Stimulated activated CD4-positive, alpha-beta T cell treated with anti-CD3 and anti-CD28 coated beads, Interleukin-4, amount 100 ng/mL, for 48 hours (primary cell): ENCODE data around the gene CBX8.

ENCODE experiments used
- DNase-seq, 2 donors: peaks; one replicate each; pipeline ENCODE4 v3.0.0-alpha.2; 2020; ENCODE audit warnings: low read depth in 2 of 2

Gene CBX8

GRCh38 chr17:79750650-79751545 lies 46.0 kb downstream of the CBX8 start:
- DNase-seq = no peak

DNA sequence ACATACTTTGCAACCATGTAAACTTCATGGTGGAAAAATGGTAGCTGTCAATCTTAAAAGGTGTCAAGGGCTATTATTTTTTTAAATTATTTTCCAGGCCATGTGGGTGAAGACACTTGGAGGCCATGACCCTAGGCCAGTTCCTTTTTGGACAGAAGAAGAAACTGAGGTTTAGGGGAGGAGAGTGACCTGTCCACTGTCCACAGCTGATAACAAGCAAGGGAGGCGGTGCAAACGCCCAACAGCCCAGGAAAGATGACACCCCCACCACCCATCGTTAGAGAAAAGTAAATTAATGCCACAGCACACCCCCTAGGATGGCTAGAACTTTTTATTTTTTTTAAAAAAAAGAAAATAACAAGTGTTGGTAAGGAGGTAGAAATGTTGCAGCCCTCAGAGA lies 46.9 kb downstream of the CBX8 start:
- no peak for DNase-seq

- no peak for DNase-seq
These were observed 47.6 kb downstream of the CBX8 start for GRCh38 chr17:79749156-79749815.

DNA sequence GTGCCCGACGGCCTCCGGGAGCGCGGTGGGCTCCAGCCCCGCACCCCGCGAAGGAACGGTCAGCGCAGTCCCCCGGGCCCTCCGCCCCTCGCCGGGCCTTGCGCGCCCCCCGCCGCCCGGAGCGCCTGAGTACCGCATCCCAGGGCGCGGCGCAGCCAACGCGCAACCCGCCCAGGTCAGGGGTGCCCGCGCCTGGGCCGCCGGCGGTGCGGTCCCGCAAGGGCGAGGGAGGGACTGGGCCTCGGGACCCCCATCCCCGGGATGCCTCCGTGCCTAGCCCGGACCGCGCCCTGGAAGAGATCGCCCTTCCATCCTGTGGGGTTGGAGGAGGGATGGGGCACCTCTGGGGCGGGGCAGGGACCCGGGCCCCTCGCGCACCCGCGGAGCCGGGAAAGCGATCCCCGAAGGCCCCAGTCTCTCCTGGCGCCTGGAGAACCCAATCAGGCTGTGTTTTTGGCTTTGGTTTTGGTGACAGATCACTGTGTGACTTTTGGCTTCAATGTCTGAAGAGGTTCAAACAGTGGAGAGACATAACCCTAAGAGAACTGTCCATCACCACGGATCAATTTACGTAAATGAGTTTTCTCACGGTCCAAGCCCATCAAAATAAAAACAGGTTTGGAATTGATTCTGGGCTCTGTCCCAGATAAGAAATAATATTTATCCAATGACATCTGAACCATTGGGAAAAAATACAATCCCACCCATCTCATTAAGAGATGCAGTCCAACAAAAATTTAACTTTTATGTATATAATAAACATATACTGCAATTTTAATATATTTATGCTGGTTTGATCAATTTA lies 48.4 kb downstream of the CBX8 start:
- DNase-seq = no peak

DNA sequence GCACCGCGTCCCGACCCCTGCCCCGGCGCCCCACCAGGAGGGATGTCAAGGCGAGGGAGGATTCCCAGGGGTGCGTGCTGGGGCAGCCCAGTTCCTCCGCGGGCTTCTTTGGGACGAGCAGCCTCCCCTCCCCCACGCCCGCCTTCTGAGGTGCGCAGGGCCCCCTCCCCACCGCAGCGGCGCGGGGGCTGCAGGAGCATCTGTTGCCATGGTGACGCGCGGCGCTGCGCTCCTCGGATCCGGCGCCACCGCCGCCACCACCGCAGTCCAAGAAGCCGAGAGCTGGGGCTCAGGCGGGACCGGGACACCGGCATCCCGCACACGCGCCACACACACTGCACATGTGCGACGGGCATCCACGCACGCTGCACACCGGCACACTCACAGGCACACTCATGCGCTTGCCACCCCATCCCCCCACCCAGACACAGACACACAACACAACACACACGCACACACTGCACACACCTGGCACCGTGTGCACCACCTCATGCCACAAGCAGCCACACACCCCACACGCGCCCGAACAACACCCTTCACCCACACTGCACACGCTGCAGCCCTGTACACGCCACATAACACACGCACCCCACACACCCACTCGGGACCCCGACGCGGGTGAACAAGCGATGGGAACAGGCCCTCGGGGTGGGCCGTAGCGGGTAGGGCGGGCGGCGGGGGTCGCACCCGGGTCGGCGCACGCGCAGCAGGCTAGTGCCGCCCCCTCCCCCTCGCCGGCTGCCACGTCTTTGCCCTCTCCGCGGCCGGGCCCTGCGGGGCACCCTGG lies 49.2 kb downstream of the CBX8 start:
- DNase-seq = no peak

- DNase-seq = no peak
These were observed 49.9 kb downstream of the CBX8 start for GRCh38 chr17:79746889-79747507.

DNA sequence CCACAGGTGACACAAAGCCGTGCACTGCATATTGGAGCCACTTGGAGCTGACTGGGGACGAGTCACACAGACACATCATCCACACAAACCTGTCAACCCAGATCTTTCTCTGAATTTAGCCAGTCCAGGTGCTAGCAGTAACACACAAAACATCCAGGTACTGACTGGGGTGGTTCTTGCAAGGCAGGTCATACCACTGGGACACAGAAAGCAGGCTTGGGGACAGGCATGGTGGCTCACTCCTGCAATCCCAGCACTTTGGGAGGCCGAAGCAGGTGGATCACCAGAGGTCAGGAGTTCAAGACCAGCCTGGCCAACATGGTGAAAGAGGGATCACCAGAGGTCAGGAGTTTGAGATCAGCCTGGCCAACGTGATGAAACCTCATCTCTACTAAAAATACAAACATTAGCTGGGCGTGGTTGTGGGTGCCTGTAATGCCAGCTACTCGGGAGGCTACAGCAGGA lies 51.2 kb downstream of the CBX8 start:
- DNase-seq = no peak

DNA sequence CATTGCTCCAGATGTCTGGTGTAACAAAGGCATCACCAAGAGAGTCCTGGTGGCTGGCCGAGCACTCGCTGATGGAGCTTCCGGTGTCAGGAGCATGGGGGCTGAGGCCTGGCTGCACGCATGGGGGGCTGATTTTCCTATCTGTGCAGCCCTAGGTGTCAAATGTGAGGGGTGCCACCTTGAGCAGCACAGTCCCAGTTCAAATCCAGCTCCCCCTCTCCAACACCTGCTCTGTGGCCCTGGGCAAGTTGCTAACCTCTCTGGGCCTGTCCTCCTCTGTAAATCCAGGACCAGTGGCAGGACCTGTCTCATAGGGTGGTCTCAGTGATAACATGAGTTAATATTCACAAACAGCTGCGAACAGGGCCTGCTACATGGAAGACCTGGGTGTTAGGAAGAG lies 53.3 kb downstream of the CBX8 start:
- DNase-seq = no peak

DNA sequence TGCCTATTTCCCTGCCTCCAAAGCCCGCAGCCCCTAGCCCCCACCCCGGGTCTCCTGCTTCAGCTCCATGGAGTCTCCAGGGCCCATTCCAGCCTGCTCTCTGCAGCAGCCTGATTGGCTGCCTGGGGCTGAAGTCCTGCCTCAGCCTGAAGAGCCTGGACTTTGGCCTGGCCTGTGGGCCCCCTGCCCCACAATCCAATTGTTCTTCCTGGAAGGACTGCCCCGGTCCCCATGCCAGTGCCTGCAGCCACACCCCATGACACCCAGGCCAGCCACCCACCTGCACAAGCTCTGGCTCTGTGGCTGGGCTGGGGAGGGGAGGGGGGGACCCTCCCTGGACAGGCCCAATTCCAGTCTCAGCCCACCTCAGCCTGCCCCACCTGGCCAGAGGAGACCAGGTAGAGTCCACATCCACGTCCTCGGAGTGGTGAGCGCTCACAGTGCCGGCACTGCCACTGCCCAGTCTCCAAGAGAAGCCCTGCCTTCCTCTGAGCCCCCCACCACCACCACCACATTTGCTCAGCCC lies 53.9 kb downstream of the CBX8 start:
- DNase-seq = no peak

- DNase-seq = no peak
These were observed 54.3 kb downstream of the CBX8 start for GRCh38 chr17:79742589-79742918.
